NOMO-1 treated with dmso at 0.1 percent for 144 hours (cell line): Measurements from ENCODE around the gene HTN1.
"Not testable (repeated sequence)": the region's sequence is repeated elsewhere in the genome, so short reads cannot be mapped to it uniquely, and the experiment has no call there.

Experiments used
- DNase-seq: peaks from one replicate; lab custom pipeline; 2025; ENCODE audit not compliant: unreplicated experiment; lab: John Stamatoyannopoulos, UW

The HTN1 gene

GRCh38 chr4:70050138-70050537, at the start of gene HTN1:
Gene HTN1 (plus strand): TSS chr4:70050438. CDS start chr4:70053077, 2,639 bp downstream.
- DNase-seq: not testable (repeated sequence)

- DNase-seq: no peak
These were observed 49.5 kb upstream of the HTN1 start for GRCh38 chr4:70000711-70001110.

- no peak for DNase-seq
These were observed 47.7 kb upstream of the HTN1 start for GRCh38 chr4:70002507-70002906.

- DNase-seq: no peak
These were observed 41.5 kb upstream of the HTN1 start for GRCh38 chr4:70008771-70009170.

GRCh38 chr4:70019006-70019405, 31.2 kb upstream of the HTN1 start:
- DNase-seq: not testable (repeated sequence)

GRCh38 chr4:70023218-70023617, 27.0 kb upstream of the HTN1 start:
- no peak for DNase-seq

- no peak for DNase-seq
These were observed 23.2 kb upstream of the HTN1 start for GRCh38 chr4:70027011-70027410.

GRCh38 chr4:70028159-70028558, 22.1 kb upstream of the HTN1 start, which contains the start of gene HTN3:
Gene HTN3 (plus strand): TSS chr4:70028459. CDS start chr4:70030741, 2,282 bp downstream.
- DNase-seq: not testable (repeated sequence)

GRCh38 chr4:70037559-70037958, 12.7 kb upstream of the HTN1 start:
- not testable (repeated sequence) for DNase-seq

GRCh38 chr4:70039928-70040327, 10.3 kb upstream of the HTN1 start:
- DNase-seq: not testable (repeated sequence)

- DNase-seq: no peak
These were observed 8.5 kb upstream of the HTN1 start for GRCh38 chr4:70041652-70042286.

- not testable (repeated sequence) for DNase-seq
These were observed 6.3 kb downstream of the HTN1 start for GRCh38 chr4:70056534-70056933.

GRCh38 chr4:70057651-70058050, 7.4 kb downstream of the HTN1 start:
- no peak for DNase-seq

- DNase-seq: no peak
These were observed 8.9 kb downstream of the HTN1 start for GRCh38 chr4:70059149-70059548.

- DNase-seq: no peak
These were observed 11.8 kb downstream of the HTN1 start for GRCh38 chr4:70062000-70062399.

- no peak for DNase-seq
These were observed 30.0 kb downstream of the HTN1 start for GRCh38 chr4:70080205-70080604.

GRCh38 chr4:70099206-70099605, 49.0 kb downstream of the HTN1 start:
- no peak for DNase-seq
